Uterine smooth muscle cell (primary cell): Measurements from ENCODE around the gene CBS. TPM values are rescaled to one million over a fixed set of nuclear protein-coding genes. Genes with fewer than 3 reads are reported as not detected.

Experiments
- total RNA-seq: library from RNA; depleted of rRNA; stranded (reverse); fragments of >200 nt; gene quantifications from 2 replicates; pipeline ENCODE4 v1.2.3, GENCODE V29; 2014

Gene CBS
- total RNA-seq, result 33.1 and 138 TPM in 2 replicates

GRCh38 chr21:43075170-43076022, at the start of gene CBS:
CBS (minus strand) TSS chr21:43075835; CDS start chr21:43072193, 3,642 bp downstream.

GRCh38 chr21:43106965-43107793, 31.5 kb upstream of the CBS start, which contains the start of gene U2AF1:
U2AF1 (minus strand) TSS chr21:43107570; CDS start chr21:43107494, 76 bp downstream.

Other genes starting within 250 kb of the CBS start
- gene WDR4, start 196.3 kb downstream of the CBS start, total RNA-seq, result 16.7 and 19.9 TPM in 2 replicates
- 27.1 and 56.4 TPM in 2 replicates for gene NDUFV3, start 182.5 kb downstream of the CBS start, total RNA-seq
- gene ERVH48-1, start 150.2 kb downstream of the CBS start, total RNA-seq, result under 0.01 TPM in 1 of 2 replicates, not detected in the other
- 16.6 and 30.0 TPM in 2 replicates for gene PKNOX1, start 101.3 kb downstream of the CBS start, total RNA-seq
- 29.1 and 39.6 TPM in 2 replicates for gene U2AF1, start 31.7 kb upstream of the CBS start, total RNA-seq
- not detected in 2 replicates for gene CRYAA, start 93.2 kb upstream of the CBS start, total RNA-seq